SH-SY5Y (cell line): Measurements from ENCODE around the gene PLAGL2.

Experiments used
- GATA2 ChIP-seq: IDR thresholded peaks from 2 replicates; pipeline ENCODE4 v1.6.1; 2011; ENCODE audit warnings: mild to moderate bottlenecking, low read depth, low read length
- GATA3 ChIP-seq: IDR thresholded peaks from 2 replicates; pipeline ENCODE4 v1.6.1; 2011; ENCODE audit warnings: low read depth, mild to moderate bottlenecking, low read length, moderate library complexity

DNA sequence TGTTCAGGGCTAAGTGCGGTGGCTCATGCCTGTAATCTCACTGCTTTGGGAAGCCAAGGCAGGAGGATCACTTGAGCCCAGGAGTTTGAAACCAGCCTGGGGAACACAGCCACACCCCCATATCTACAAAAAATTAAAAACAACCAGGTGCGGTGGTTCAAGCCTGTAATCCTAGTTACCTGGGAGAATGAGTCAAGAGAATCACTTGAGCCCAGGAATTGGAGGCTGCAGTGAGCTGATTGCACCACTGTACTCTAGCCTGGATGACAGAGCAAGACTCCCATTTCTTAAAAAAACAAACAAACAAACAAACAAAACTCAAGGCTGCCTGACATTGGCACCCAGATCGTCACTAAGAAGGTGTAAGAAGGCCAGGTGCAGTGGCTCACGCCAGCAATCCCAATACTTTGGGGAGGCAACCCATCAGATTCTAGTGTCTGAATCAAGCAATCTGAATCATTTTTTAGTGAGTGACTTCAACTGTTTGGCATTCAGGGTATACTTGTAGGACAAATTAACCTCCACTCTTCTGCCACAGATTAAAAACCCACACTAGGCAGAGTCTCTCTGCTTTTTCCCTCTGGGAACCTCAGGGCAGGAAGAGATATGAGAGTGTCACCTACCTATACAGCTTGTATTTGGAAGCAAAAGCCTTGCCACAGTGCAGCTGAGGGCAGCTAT is 6.1 kb downstream of the PLAGL2 start:
- TF ChIP-seq GATA2 (no peak), GATA3 (no peak)
